ENCODE measurements around the gene PLA2G6.

DNA sequence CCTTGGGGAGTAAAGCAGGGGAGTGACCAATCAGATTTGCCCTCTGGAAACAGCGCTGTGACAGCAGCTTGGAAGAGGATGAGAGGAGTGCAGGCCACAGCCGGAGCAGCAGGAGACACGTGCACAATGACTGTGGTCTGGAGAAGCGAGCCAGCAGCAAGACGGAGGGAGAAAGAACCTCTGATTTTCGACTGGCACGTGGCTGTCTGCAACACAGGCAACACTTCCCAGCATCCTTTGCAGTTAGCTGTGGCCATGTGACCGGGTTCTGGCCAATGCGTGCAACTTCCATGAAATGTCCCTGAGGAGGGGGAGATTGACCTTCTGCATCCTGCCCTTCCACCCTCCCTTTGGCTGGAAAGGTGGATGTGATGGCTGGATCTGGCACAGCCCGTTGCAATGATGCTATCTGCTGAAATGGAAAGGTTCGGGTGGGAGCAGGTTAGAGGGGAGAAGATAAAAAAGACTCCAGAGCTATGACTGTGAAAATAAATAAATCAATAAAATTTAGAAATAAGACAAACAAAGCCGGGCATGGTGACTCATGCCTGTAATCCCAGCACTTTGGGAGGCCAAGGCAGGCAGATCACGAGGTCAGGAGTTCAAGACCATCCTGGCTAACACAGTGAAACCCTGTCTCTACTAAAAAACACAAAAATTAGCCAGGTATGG is 15.6 kb downstream of the PLA2G6 start:
- TF ChIP-seq, protein P1, sequence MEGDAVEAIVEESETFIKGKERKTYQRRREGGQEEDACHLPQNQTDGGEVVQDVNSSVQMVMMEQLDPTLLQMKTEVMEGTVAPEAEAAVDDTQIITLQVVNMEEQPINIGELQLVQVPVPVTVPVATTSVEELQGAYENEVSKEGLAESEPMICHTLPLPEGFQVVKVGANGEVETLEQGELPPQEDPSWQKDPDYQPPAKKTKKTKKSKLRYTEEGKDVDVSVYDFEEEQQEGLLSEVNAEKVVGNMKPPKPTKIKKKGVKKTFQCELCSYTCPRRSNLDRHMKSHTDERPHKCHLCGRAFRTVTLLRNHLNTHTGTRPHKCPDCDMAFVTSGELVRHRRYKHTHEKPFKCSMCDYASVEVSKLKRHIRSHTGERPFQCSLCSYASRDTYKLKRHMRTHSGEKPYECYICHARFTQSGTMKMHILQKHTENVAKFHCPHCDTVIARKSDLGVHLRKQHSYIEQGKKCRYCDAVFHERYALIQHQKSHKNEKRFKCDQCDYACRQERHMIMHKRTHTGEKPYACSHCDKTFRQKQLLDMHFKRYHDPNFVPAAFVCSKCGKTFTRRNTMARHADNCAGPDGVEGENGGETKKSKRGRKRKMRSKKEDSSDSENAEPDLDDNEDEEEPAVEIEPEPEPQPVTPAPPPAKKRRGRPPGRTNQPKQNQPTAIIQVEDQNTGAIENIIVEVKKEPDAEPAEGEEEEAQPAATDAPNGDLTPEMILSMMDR (IDR thresholded peaks at IDR 0.05) = no peak
- TF ChIP-seq POLR2A (IDR thresholded peaks at IDR 0.05) = no peak

All from esophagus squamous epithelium (tissue), 4 donors.